NCI-H748 (cell line): ENCODE measurements around the gene GBE1.
"Not testable (repeated sequence)": the region's sequence is repeated elsewhere in the genome, so short reads cannot be mapped to it uniquely, and the experiment has no call there.

ENCODE experiments used
- DNase-seq: peaks from one replicate; lab custom pipeline; 2025; ENCODE audit not compliant: unreplicated experiment; lab: John Stamatoyannopoulos, UW

GBE1 gene

GRCh38 chr3:81760924-81761903 lies at the start of gene GBE1:
TSS of gene GBE1 (minus strand) at chr3:81761645. CDS start at chr3:81761517, 128 bp downstream.
- DNase-seq, result peak; percentile 93

DNA sequence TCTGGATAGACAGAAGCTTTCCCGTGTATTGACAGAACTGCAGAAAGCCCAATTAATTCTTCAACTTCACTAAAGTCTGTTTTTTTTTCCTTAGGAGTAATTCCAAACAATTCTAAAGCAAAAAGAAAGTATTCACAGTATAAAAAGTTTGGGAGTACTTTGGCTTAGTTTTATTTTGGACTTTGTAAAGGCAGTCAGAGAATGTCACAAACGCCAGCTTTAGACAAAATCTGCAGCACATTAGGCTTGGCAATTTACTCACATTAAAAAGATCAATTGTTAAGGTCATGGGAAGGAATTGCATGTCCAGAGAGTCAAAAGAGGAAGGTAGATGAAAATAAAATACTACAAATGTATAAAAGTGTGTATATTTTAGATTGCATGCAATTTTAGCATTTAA lies 47.5 kb upstream of the GBE1 start:
- DNase-seq, result no peak

DNA sequence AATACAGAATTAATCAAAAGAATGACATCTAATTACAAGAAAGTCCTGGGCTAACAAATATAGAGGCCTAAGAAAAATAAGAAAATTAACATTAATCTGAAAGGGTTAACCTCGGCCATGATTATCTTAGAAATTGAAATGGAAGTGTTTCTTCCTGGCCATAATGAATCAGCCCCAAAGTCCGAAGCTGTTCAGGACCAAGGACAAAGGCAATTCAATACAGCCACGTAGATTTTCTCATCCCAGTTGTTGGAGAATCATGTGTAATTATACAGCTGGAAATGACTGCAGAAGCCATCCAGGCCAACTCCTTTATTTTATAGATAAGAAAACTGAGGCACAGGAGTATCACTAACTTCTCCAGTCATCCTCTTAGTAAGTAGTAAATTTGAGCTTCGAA lies 38.0 kb upstream of the GBE1 start:
- no peak for DNase-seq

DNA sequence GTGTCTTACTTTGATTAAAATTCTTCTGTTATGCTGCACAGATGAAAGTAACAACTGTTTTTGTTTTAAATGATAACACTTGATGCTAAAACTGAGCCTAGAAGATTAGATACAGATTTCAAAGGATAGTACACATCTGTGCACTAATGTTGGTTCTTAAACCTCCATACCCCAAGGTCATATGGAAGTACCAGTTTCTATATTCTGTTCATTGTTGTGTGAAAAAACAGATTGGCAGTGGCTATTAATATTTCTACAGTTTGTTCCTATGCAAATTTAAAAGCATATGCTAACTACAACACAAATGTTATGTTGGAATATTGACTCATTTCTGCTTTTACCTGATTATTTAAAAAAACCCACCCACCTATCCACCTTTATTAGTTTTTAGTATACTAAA lies 32.0 kb upstream of the GBE1 start:
- DNase-seq, result no peak

- DNase-seq, result no peak
Measured at GRCh38 chr3:81790117-81790516, 28.7 kb upstream of the GBE1 start.

- DNase-seq, result no peak
Measured at GRCh38 chr3:81789691-81790090, 28.2 kb upstream of the GBE1 start.

GRCh38 chr3:81788610-81789009 lies 27.2 kb upstream of the GBE1 start:
- no peak for DNase-seq

- DNase-seq, result no peak
Measured at GRCh38 chr3:81788044-81788443, 26.6 kb upstream of the GBE1 start.

DNA sequence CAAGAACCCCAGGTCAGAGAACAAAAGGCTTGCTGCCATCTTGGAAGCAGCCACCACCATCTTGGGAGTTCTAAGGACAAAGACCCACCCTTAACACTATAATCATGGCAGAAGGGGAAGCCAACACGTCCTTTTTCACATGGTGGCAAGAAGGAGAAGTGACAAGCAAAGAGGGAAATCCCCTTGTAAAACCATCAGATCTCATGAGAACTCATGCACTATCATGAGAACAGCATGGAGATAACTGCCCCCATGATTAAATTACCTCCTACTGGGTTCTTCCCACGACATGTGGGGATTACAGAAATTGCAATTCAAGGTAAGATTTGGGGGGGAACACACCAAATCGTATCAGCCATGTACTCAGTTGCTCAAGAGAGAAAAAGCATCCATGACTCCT lies 21.1 kb upstream of the GBE1 start:
- DNase-seq, result no peak

- no peak for DNase-seq
Measured at GRCh38 chr3:81778678-81779182, 17.3 kb upstream of the GBE1 start.

DNA sequence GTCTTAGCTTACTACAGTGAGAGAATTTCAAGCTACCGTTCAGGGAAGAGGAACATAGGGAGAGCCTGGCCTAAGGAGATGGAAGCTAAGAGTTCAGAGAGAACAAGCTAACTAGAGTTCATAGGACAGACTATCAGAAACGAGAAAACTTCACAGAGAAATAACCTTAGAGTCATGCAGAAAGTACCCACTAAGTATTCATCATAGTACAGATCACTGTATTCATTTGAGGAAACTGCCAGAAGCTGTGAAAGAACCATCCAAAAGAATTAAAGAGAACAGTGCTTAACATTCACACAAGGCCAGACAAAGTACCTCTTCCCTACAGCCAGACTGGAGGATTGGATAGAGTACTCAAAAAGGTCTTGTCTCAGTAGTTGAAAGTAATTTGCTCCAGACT lies 15.2 kb upstream of the GBE1 start:
- no peak for DNase-seq

DNA sequence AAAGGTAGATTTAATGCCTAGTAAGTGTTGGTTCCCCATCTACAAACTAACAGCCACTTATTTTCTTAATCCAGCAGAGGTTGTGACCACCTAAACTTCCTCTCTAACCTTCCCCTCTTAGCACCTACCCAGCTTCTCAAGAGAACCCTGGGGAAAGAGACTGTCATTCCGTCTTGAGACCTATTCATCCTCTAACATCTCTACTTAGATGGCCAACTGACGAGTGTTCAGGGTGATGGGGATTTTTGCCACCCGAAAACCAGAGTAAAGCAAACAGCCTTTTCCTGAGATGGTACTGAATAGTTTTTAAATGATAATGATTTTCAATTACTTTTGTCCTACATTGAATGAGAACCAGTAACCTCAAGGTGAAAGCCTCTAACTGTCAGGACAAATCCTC lies 9.3 kb upstream of the GBE1 start:
- DNase-seq, result no peak

DNA sequence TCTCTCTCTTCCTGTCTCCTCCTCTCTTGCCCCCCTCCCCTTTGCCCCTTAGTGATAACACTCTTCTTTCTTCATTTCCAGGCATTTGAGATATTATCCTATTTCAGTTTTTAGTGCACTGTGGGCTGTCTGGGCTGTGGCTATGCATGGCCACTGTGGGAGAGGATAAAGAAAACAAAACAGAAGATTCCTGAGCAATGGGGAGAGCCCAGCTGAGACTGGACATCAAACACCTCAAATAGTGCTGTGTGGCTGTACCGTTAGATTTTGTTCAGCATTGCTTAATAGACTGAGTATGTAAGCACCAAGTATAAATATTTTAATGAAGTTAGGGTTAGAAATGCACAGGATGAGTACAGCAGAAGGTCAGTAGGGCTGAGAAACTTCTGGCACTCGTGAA lies 7.9 kb upstream of the GBE1 start:
- no peak for DNase-seq

GRCh38 chr3:81767250-81767859 lies 5.9 kb upstream of the GBE1 start:
- not testable (repeated sequence) for DNase-seq

- DNase-seq, result no peak
Measured at GRCh38 chr3:81765400-81765799, 4.0 kb upstream of the GBE1 start.

DNA sequence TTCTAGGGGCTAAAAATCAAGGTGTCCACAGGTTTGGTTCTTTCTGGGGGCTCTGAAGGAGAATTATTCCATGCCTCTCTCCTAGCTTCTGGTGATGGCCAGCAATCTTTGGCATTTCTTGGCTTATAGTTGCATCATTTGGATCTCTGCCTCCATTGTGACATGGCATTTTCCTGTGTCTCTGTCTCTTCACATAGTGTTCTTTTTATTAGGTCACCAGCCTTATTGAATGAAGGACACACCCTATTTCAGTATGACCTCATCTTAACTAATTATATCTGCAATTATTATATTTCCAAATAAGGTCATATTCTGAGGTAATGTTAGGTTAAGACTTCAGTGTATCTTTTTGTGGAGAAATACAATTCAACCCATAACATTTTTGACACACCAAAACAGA lies 3.2 kb upstream of the GBE1 start:
- DNase-seq, result no peak

GRCh38 chr3:81764002-81764401 lies 2.6 kb upstream of the GBE1 start:
- DNase-seq, result no peak

DNA sequence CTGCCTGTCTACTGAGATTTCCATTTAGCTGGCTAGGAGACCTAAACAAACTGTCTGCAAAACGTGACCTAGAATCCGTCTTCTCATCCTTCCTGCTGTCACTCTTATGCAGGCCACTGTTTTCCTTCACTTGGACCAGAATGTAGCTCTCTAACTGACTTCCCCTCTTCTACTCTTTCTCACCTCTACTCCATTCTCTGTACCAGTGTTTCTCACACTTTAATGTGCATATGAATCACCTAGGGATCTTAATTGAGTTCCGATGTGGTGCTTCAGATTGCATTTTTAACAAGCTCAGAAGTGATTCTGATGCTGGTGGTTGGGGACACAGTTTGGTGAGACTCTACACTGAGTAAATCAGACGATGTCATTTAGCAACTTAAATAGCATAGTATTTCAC lies 1.6 kb upstream of the GBE1 start:
- DNase-seq, result no peak

DNA sequence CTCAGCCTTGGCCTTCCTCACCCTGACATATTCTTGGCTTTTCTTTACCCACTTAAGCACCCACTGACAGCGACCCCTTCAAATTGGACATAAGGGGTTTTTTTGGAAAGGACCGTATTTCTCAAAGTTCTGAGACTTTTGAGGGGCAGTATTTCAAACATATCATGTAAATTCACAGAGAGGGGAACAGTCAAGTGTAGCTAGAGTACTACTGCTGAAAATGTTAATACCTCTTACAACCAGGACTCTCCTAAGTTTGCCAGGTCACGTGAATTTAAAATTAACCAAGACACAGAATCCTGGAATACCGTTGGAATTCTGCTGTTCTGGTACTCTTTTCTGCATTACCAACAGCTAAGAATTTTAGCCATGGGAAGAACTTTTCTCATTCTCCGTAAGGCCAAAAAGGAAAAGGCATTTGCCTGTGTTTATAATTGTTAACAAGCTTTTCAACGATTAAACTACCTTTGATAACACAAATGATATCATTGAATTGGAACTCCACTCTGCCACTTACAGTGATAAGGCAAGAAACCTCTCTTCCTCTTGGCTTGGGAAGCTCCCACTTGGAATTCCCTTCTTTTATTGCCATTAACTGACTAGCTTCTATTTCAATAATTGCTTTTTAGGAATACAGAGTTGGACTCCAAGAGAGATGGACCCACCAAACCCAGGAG lies 597 bp upstream of the GBE1 start:
- DNase-seq, result no peak

DNA sequence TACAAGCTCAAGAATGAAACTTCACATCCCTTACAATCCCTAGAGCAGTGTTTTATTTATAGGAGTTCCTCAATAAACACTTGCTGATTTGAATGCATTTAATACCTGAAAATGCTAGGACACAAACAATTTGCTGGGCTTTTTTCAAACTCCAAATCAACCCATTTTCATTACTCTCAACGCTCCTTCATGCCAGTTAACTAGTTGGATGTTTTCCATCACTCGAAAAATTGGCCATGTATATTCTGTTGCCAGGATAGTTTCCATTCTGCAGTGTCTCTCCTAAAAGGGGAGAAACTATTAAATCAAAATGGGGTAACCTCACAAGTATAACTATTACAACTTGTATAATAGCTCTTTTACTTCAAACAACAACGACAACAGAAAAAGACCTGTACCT lies 1.2 kb downstream of the GBE1 start:
- no peak for DNase-seq

GRCh38 chr3:81758771-81759170 lies 2.7 kb downstream of the GBE1 start:
- DNase-seq, result not testable (repeated sequence)

DNA sequence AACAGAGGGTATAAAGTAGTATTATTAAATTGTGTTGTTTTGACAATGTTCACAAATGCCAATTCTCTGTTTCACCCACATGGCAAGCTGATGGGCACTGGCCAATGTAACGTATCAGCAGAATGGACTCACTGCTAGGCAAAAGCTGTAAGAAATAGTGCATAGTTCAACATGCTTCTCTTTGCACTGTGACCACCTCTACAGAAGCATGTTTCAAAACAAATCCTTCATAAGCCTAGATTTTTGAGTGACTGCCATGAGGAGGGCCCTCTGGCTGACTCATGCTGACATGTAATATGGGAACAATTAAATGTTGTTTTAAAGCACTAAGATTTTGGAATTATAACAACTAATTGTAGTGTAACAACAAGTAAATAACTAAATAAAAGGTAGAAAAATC lies 3.2 kb downstream of the GBE1 start:
- DNase-seq, result no peak
